Measurements from ENCODE around the gene SLCO2B1.

- TF ChIP-seq EZH2 (IDR thresholded peaks at IDR 0.05; ENCODE audit: insufficient read depth, poor library complexity, severe bottlenecking) (no peak), EZH2phosphoT487 (IDR thresholded peaks at IDR 0.05; ENCODE audit: insufficient read depth, low read depth) (no peak)
Measured at GRCh38 chr11:75248924-75249256, 98.0 kb downstream of the SLCO2B1 start.
